ENCODE data around the gene SLC25A25. TPM values are rescaled to one million over a fixed set of nuclear protein-coding genes. Genes with fewer than 3 reads are reported as not detected.

SLC25A25 gene
- total and polyA plus RNA-seq, 12 donors = 2.3 to 20.7 (median 6.8) TPM

DNA sequence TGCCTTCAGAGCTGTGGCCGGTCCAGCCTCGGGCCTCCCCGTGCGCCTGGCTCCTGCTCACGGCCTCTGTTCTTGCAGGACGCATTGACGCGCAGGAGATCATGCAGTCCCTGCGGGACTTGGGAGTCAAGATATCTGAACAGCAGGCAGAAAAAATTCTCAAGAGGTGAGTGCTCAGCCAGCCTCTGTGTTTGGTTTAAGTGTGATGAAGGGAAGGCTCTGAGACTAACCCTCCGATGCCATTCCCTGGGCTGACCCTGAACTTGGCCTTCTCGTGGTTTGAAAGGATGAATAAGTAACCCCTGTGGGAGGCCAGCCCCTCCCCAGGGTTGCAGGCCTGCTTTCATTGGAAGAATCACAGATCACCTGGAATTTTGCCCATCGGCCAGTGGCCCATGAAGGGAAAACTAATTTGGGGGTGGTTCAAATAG, 33.2 kb downstream of the SLC25A25 start:
- TF ChIP-seq CTCF (IDR thresholded peaks at IDR 0.05) = no peak
- H3K27me3 ChIP-seq = no peaks in the 10 kb centered on the region
- no peak overlapping the region for H3K4me3 ChIP-seq
- no peaks in the 10 kb centered on the region for H3K9me3 ChIP-seq
- DNase-seq (no peak), ATAC-seq (no peak)
- peaks cover 31 to 70% (median 57%) of the 10 kb centered on the region in 9 donors for H3K4me1 ChIP-seq
- WGBS, 2 donors = 74 to 76% methylated on average over 12 of the region's 12 CpGs
- H3K27ac ChIP-seq = peak overlapping the region in 9 of 10 donors; percentile 11 to 97 (median 90)
- intact Hi-C loops (cut with DNase I) = no loop called here
- peaks cover 6 to 61% (median 38%) of the 10 kb centered on the region in 9 donors for H3K36me3 ChIP-seq

GRCh38 chr9:128101690-128102089, 33.7 kb downstream of the SLC25A25 start:
- peak overlapping the region in 8 of 10 donors; percentile 11 to 97 (median 91) for H3K27ac ChIP-seq
- peak overlapping the region in 1 of 10 donors; percentile 8 for H3K4me3 ChIP-seq
- peaks cover 7 to 66% (median 40%) of the 10 kb centered on the region in 9 donors for H3K36me3 ChIP-seq
- ATAC-seq (peak in 1 of 8 donors; percentile 20), DNase-seq (peak; percentile 41 to 64)
- 61 to 64% methylated on average over 20 of the region's 20 CpGs for WGBS, 2 donors
- no peak for TF ChIP-seq CTCF (IDR thresholded peaks at IDR 0.05)
- H3K4me1 ChIP-seq = peaks cover 31 to 66% (median 57%) of the 10 kb centered on the region in 9 donors
- no peaks in the 10 kb centered on the region for H3K27me3 ChIP-seq
- intact Hi-C loops (cut with DNase I) = no loop called here
- H3K9me3 ChIP-seq = no peaks in the 10 kb centered on the region

DNA sequence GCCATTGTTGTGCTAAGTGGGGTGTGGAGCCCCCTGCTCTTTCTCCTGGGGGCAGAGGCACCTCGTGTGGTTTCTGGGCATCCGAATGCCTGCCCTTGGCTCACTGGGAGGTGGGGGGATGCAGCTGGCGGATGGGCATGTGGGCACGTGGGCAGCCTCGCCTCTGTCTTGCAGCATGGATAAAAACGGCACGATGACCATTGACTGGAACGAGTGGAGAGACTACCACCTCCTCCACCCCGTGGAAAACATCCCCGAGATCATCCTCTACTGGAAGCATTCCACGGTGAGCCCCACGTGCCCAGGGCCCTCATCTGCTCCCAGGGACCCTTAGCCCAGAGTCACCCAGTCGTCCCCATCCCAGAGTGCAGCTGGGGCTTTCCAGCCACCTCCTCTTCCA, 34.2 kb downstream of the SLC25A25 start:
- peaks cover 7 to 71% (median 46%) of the 10 kb centered on the region in 9 donors for H3K36me3 ChIP-seq
- intact Hi-C loops (cut with DNase I) = no loop called here
- TF ChIP-seq CTCF (IDR thresholded peaks at IDR 0.05) = no peak
- ATAC-seq (no peak), DNase-seq (no peak)
- WGBS, 2 donors = 87 to 88% methylated on average over 13 of the region's 13 CpGs
- H3K27me3 ChIP-seq = no peaks in the 10 kb centered on the region
- H3K4me1 ChIP-seq = peaks cover 31 to 61% (median 56%) of the 10 kb centered on the region in 9 donors
- H3K4me3 ChIP-seq = peak overlapping the region in 1 of 10 donors; percentile 8
- peak overlapping the region in 4 of 10 donors; percentile 25 to 97 (median 92) for H3K27ac ChIP-seq
- no peaks in the 10 kb centered on the region for H3K9me3 ChIP-seq

DNA sequence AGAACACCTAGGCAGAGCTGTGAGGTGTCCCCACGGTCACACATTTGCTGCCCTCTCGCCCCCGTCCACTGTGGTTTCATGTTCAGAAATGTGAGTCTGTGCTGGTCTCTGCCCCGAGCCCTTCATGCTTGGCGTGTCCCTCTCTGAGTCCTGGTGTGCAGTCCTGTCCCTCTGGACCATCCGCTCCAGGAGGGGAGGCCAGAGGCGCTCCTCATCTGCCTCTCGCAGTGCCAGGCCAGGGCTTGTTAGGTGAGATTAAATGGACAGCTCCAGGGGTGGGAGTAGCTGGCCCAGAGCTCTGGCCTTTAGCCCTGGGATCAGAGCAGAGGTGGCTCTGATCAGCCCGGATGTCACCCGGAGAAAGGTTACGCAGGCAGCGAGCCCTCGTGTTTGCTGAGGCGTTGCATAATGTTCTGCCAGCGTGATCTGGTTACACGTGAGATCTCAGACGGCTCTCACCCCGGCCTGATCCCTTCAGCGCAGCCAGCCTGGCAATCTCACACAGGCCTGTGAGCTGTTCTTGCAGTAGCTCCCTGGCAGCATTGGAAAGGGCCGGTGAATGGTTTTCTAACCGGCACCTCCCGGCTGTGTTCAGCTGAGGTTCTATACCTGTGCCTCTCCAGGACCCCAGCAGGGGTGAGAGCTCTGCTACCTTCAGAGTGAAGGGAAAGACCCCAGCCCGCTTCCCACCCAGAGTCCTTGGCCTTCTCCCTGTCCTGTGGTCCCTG, 35.0 kb downstream of the SLC25A25 start:
- 95 to 96% methylated on average over 23 of the region's 23 CpGs for WGBS, 2 donors
- Histone ChIP-seq H3K27me3 (no peaks in the 10 kb centered on the region), H3K4me1 (peaks cover 31 to 59% (median 48%) of the 10 kb centered on the region in 9 donors), H3K9me3 (no peaks in the 10 kb centered on the region), H3K36me3 (peaks cover 7 to 79% (median 54%) of the 10 kb centered on the region in 9 donors), H3K27ac (peak overlapping the region in 1 of 10 donors; percentile 97), H3K4me3 (no peak overlapping the region)
- DNase-seq (no peak), ATAC-seq (peak in 1 of 8 donors; percentile 0)
- intact Hi-C loops (cut with DNase I) = no loop called here
- TF ChIP-seq CTCF (IDR thresholded peaks at IDR 0.05) = no peak
